ENCODE measurements around the gene CTBP2. TPM values are rescaled to one million over a fixed set of nuclear protein-coding genes. Genes with fewer than 3 reads are reported as not detected.

The CTBP2 gene
- total RNA-seq, 3 donors from 2014 or later (not counting 1 experiment from before 2014, with no cell fraction given) = 120 to 179 (median 124) TPM

- no peak overlapping the region for H3K4me3 ChIP-seq (ENCODE audit: low read length)
- H3K4me1 ChIP-seq (ENCODE audit: control insufficient read depth, insufficient read depth, low read length) = peaks cover 43% of the 10 kb centered on the region
- no peaks in the 10 kb centered on the region for H3K36me3 Mint-ChIP-seq
- DNase-seq (no peak), ATAC-seq (no peak)
- no peak overlapping the region for H3K4me3 Mint-ChIP-seq
- H3K27me3 ChIP-seq (ENCODE audit: control insufficient read depth, insufficient read depth, low read length) = no peaks in the 10 kb centered on the region
- TF ChIP-seq CTCF (IDR thresholded peaks at IDR 0.05) = no peak
- intact Hi-C loops (cut with micrococcal nuclease) = no loop called here
- H3K9me3 Mint-ChIP-seq = no peaks in the 10 kb centered on the region
- peak overlapping the region; percentile 84 to 85 for H3K27ac Mint-ChIP-seq
- H3K9me3 ChIP-seq (ENCODE audit: control insufficient read depth, insufficient read depth, low read length) = no peaks in the 10 kb centered on the region
- WGBS (ENCODE audit: insufficient coverage) = 92% methylated on average over 9 of the region's 9 CpGs
- peaks cover 86 to 91% of the 10 kb centered on the region in 2 donors for H3K4me1 Mint-ChIP-seq
- H3K36me3 ChIP-seq (ENCODE audit: control insufficient read depth, insufficient read depth, low read length) = peaks cover 3% of the 10 kb centered on the region
- H3K27ac ChIP-seq (ENCODE audit: low read length) = no peak overlapping the region
- no peaks in the 10 kb centered on the region for H3K27me3 Mint-ChIP-seq (ENCODE audit: low read depth in 2 of 2)
Measured at GRCh38 chr10:125101049-125101448, 59.3 kb downstream of the CTBP2 start.

- Histone ChIP-seq H3K4me1 (ENCODE audit: control insufficient read depth, insufficient read depth, low read length) (peaks cover 57% of the 10 kb centered on the region), H3K4me3 (ENCODE audit: low read length) (no peak overlapping the region), H3K27me3 (ENCODE audit: control insufficient read depth, insufficient read depth, low read length) (no peaks in the 10 kb centered on the region), H3K36me3 (ENCODE audit: control insufficient read depth, insufficient read depth, low read length) (no peaks in the 10 kb centered on the region), H3K27ac (ENCODE audit: low read length) (no peak overlapping the region), H3K9me3 (ENCODE audit: control insufficient read depth, insufficient read depth, low read length) (no peaks in the 10 kb centered on the region)
- Mint-ChIP-seq H3K9me3 (no peaks in the 10 kb centered on the region), H3K27ac (peak overlapping the region; percentile 85 to 91), H3K27me3 (ENCODE audit: low read depth in 2 of 2) (no peaks in the 10 kb centered on the region), H3K4me3 (peak overlapping the region; percentile 68), H3K4me1 (peaks cover 96% of the 10 kb centered on the region in 2 donors), H3K36me3 (no peaks in the 10 kb centered on the region)
- TF ChIP-seq CTCF (IDR thresholded peaks at IDR 0.05) = no peak
- 95% methylated on average over 20 of the region's 20 CpGs for WGBS (ENCODE audit: insufficient coverage)
- no peak for ATAC-seq
- intact Hi-C loops (cut with micrococcal nuclease) = loop anchor here (5.0 kb wide), 1 partner anchor 60 kb away; no protein-coding TSS in a partner anchor
- DNase-seq = no peak
Measured at GRCh38 chr10:125097409-125098070, 62.8 kb downstream of the CTBP2 start.

- H3K4me3 Mint-ChIP-seq = peak overlapping the region; percentile 68
- DNase-seq (no peak), ATAC-seq (no peak)
- no peaks in the 10 kb centered on the region for H3K9me3 Mint-ChIP-seq
- H3K36me3 Mint-ChIP-seq = no peaks in the 10 kb centered on the region
- intact Hi-C loops (cut with micrococcal nuclease) = loop anchor here (5.0 kb wide), 1 partner anchor 60 kb away; no protein-coding TSS in a partner anchor
- Histone ChIP-seq H3K27me3 (ENCODE audit: control insufficient read depth, insufficient read depth, low read length) (no peaks in the 10 kb centered on the region), H3K36me3 (ENCODE audit: control insufficient read depth, insufficient read depth, low read length) (no peaks in the 10 kb centered on the region), H3K27ac (ENCODE audit: low read length) (no peak overlapping the region), H3K4me1 (ENCODE audit: control insufficient read depth, insufficient read depth, low read length) (peaks cover 60% of the 10 kb centered on the region), H3K9me3 (ENCODE audit: control insufficient read depth, insufficient read depth, low read length) (no peaks in the 10 kb centered on the region), H3K4me3 (ENCODE audit: low read length) (no peak overlapping the region)
- whole genome bisulfite sequencing (ENCODE audit: insufficient coverage) = 89% methylated on average over 1 of the region's 2 CpGs
- no peak for TF ChIP-seq CTCF (IDR thresholded peaks at IDR 0.05)
- peak overlapping the region; percentile 85 to 91 for H3K27ac Mint-ChIP-seq
- no peaks in the 10 kb centered on the region for H3K27me3 Mint-ChIP-seq (ENCODE audit: low read depth in 2 of 2)
- H3K4me1 Mint-ChIP-seq = peaks cover 96% of the 10 kb centered on the region in 2 donors
Measured at GRCh38 chr10:125096975-125097374, 63.4 kb downstream of the CTBP2 start.

Data from natural killer cell (primary cell).